Testis (tissue), 3 donors: ENCODE measurements around the gene ITGAD. TPM values are rescaled to one million over a fixed set of nuclear protein-coding genes. Genes with fewer than 3 reads are reported as not detected.

Experiments used
- DNase-seq: peaks from one replicate; pipeline ENCODE4 v3.0.0-alpha.2; 2019
- H3K27ac ChIP-seq, 2 donors: fragments of 200-600 bp; sonication (generic); one replicate each; pipeline ENCODE4 v1.5.1; 2019
- H3K27me3 ChIP-seq: fragments of 200-600 bp; sonication (generic); one replicate; pipeline ENCODE4 v1.5.1; 2019
- H3K36me3 ChIP-seq: fragments of 200-600 bp; sonication (generic); one replicate; pipeline ENCODE4 v1.5.1; 2017; ENCODE audit warnings: low read depth; ENCODE audit errors: missing control alignments
- H3K4me1 ChIP-seq: fragments of 200-600 bp; sonication (generic); one replicate; pipeline ENCODE4 v1.5.1; 2019
- H3K4me3 ChIP-seq, 2 donors: fragments of 200-600 bp; sonication (generic); one replicate each; pipeline ENCODE4 v1.5.1; 2017 to 2019
- H3K9me3 ChIP-seq: fragments of 200-600 bp; sonication (generic); one replicate; pipeline ENCODE4 v1.5.1; 2017
- POLR2A ChIP-seq: fragments of 450-650 bp; IDR thresholded peaks from one replicate; pipeline ENCODE4 v1.6.1; 2017; ENCODE audit warnings: antibody characterized with exemption, mild to moderate bottlenecking, moderate library complexity
- WGBS, 2 donors: methylation state at CpG; one replicate each; pipeline ENCODE4 v1.1.5; 2018; 5-methylcytosine and 5-hydroxymethylcytosine counted together
- intact Hi-C: fragments of 100-400 bp; cut with DNase I; formaldehyde crosslinking; loops from one replicate; pipeline ENCODE4 v1.15.1; 2023; ENCODE audit warnings: low total_unique reads
- polyA plus RNA-seq: library from polyadenylated mRNA; stranded (reverse); fragments of 350-450 nt; fragmentation: Illumina TruSeq; extraction: RNeasy Lipid Tissue Mini Kit (QIAGEN cat#74804); gene quantifications from one replicate; pipeline ENCODE4 v1.2.3, GENCODE V29; 2014; ENCODE audit warnings: low read depth, low replicate concordance; ENCODE audit not compliant: insufficient read depth
- total RNA-seq, 2 donors: library from RNA; depleted of rRNA; stranded (reverse); fragments of >200 nt; gene quantifications; one replicate each; pipeline ENCODE4 v1.2.3, GENCODE V29; 2016
- TF ChIP-seq, protein P1 (sequence below), 3 experiments: fragments of 450-650 bp in 2 of 3; fragments of 200-600 bp in 1 of 3; sonication (generic) in 1 of 3; IDR thresholded peaks; one replicate each; pipeline ENCODE4 v1.5.1; 2016 to 2019; ENCODE audit warnings: antibody characterized with exemption in 3 of 3, mild to moderate bottlenecking in 2 of 3, moderate library complexity in 1 of 3

Gene ITGAD
- total and polyA plus RNA-seq, 3 donors from 2014 or later: 0.19 TPM; not detected in 2

DNA sequence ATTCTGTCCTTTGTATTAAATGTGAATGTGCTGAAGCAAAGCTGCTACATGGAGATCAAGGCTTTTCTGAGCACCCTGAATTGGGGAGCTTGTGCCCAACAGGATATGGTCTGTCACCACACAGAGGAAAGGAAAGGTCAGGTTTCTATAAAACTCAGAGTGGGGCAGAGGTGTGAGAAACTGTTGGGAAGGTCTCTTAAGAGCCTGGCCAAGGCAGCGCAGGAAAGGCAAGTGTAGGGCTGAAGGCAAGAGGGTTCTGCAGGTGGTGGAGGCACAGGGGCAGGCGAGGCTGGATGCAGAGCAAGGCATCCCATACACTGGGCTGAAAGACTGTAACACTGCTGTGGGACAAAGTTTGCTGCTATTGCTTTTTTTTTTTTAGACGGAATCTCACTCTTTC is 26.9 kb downstream of the ITGAD start:
- WGBS, 2 donors: 76 to 85% methylated on average over 3 of the region's 3 CpGs
- Histone ChIP-seq H3K36me3 (no peaks in the 10 kb centered on the region), H3K27ac (no peak overlapping the region), H3K4me3 (no peak overlapping the region), H3K27me3 (no peaks in the 10 kb centered on the region), H3K9me3 (no peaks in the 10 kb centered on the region), H3K4me1 (no peaks in the 10 kb centered on the region)
- no peak for DNase-seq
- intact Hi-C loops: no loop called here
- TF ChIP-seq POLR2A: no peak
- TF ChIP-seq, protein P1, sequence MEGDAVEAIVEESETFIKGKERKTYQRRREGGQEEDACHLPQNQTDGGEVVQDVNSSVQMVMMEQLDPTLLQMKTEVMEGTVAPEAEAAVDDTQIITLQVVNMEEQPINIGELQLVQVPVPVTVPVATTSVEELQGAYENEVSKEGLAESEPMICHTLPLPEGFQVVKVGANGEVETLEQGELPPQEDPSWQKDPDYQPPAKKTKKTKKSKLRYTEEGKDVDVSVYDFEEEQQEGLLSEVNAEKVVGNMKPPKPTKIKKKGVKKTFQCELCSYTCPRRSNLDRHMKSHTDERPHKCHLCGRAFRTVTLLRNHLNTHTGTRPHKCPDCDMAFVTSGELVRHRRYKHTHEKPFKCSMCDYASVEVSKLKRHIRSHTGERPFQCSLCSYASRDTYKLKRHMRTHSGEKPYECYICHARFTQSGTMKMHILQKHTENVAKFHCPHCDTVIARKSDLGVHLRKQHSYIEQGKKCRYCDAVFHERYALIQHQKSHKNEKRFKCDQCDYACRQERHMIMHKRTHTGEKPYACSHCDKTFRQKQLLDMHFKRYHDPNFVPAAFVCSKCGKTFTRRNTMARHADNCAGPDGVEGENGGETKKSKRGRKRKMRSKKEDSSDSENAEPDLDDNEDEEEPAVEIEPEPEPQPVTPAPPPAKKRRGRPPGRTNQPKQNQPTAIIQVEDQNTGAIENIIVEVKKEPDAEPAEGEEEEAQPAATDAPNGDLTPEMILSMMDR (IDR thresholded peaks at IDR 0.05): no peak

DNA sequence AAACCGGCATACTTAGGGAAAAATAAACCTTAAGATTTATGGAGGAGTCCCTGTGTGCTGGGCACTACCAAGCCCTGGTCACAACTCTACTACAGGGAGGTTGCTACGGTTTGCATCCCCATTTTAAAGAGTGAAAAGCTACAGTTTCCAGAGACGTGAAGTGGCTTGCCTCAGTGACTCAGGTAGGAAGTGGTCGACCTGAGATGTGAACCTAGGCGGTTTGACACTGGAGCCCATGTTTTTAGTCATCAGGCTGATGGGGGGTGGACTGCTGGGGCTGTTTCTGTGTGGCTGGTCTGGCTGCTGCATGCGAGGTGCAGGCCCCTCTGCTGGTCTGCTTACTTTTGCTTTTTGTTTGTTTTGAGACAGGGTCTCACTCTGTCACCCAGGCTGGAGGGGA is 28.5 kb downstream of the ITGAD start:
- intact Hi-C loops: no loop called here
- 76% methylated on average over 6 of the region's 6 CpGs for WGBS, 2 donors

GRCh38 chr16:31423241-31423640 is 30.1 kb downstream of the ITGAD start:
- H3K27ac ChIP-seq: no peak overlapping the region
- intact Hi-C loops: no loop called here
- DNase-seq: no peak
- H3K36me3 ChIP-seq: no peaks in the 10 kb centered on the region
- H3K4me3 ChIP-seq: no peak overlapping the region
- H3K27me3 ChIP-seq: no peaks in the 10 kb centered on the region
- no peak for TF ChIP-seq POLR2A
- TF ChIP-seq, protein P1 (IDR thresholded peaks at IDR 0.05): no peak
- 68 to 86% methylated on average over 3 of the region's 3 CpGs for WGBS, 2 donors
- H3K4me1 ChIP-seq: peaks cover 5% of the 10 kb centered on the region
- no peaks in the 10 kb centered on the region for H3K9me3 ChIP-seq

More for the DNA sequence above, 28.5 kb downstream of the ITGAD start:
- no peak overlapping the region for H3K27ac ChIP-seq
- no peaks in the 10 kb centered on the region for H3K27me3 ChIP-seq
- H3K4me1 ChIP-seq: no peaks in the 10 kb centered on the region
- no peaks in the 10 kb centered on the region for H3K9me3 ChIP-seq
- no peaks in the 10 kb centered on the region for H3K36me3 ChIP-seq
- TF ChIP-seq, protein P1 (IDR thresholded peaks at IDR 0.05): no peak
- no peak overlapping the region for H3K4me3 ChIP-seq
- no peak for DNase-seq

DNA sequence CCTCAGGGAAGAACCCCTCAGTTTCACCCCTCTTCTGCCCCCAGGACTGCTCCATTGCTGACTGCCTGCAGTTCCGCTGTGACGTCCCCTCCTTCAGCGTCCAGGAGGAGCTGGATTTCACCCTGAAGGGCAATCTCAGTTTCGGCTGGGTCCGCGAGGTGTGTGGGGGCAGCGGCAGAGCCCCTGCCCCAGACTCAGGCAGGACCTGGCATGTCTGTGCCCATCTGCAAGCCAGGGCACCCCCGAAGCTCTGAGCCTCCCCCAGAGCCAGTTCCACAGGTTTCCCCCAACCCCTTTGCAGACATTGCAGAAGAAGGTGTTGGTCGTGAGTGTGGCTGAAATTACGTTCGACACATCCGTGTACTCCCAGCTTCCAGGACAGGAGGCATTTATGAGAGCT is 30.7 kb downstream of the ITGAD start:
- TF ChIP-seq, protein P1 (IDR thresholded peaks at IDR 0.05): no peak
- no peak for TF ChIP-seq POLR2A
- Histone ChIP-seq H3K36me3 (no peaks in the 10 kb centered on the region), H3K27me3 (no peaks in the 10 kb centered on the region), H3K9me3 (no peaks in the 10 kb centered on the region), H3K4me3 (no peak overlapping the region), H3K4me1 (peaks cover 5% of the 10 kb centered on the region), H3K27ac (no peak overlapping the region)
- 73 to 84% methylated on average over 12 of the region's 12 CpGs for WGBS, 2 donors
- intact Hi-C loops: no loop called here
- no peak for DNase-seq

GRCh38 chr16:31427441-31428278 is 34.5 kb downstream of the ITGAD start:
- Histone ChIP-seq H3K9me3 (no peaks in the 10 kb centered on the region), H3K4me3 (peak overlapping the region; percentile 48 to 55), H3K27me3 (no peaks in the 10 kb centered on the region), H3K4me1 (peaks cover 21% of the 10 kb centered on the region), H3K36me3 (no peaks in the 10 kb centered on the region), H3K27ac (peak overlapping the region; percentile 53 to 75)
- no peak for TF ChIP-seq POLR2A
- TF ChIP-seq, protein P1 (IDR thresholded peaks at IDR 0.05): no peak
- WGBS, 2 donors: 24 to 28% methylated on average over 48 to 51 of the region's 83 CpGs
- peak; percentile 79 for DNase-seq
- intact Hi-C loops: no loop called here
